Loucy (cell line): ENCODE data around the gene TNFRSF19.

Experiments
- H2AFZ ChIP-seq: fragments of 200-600 bp; sonication (generic); 2 replicates; pipeline ENCODE4 v1.6.0; 2016; ENCODE audit warnings: antibody characterized with exemption, mild to moderate bottlenecking, low read length, moderate library complexity
- H3F3A ChIP-seq: fragments of 200-600 bp; 2 replicates; pipeline ENCODE4 v1.6.0; 2016; ENCODE audit warnings: antibody characterized with exemption, low read depth, mild to moderate bottlenecking
- H3K27me3 ChIP-seq: fragments of 200-600 bp; sonication (generic); 2 replicates; pipeline ENCODE4 v1.6.1; 2014; ENCODE audit warnings: low read length, mild to moderate bottlenecking; ENCODE audit not compliant: insufficient read depth, poor library complexity, severe bottlenecking
- H3K36me3 ChIP-seq: fragments of 200-600 bp; sonication (generic); 2 replicates; pipeline ENCODE4 v1.6.1; 2016; ENCODE audit warnings: low read length; ENCODE audit not compliant: insufficient read depth
- H3K4me1 ChIP-seq: fragments of 200-600 bp; sonication (generic); 2 replicates; pipeline ENCODE4 v1.5.1; 2014; ENCODE audit warnings: low read length, mild to moderate bottlenecking; ENCODE audit not compliant: insufficient read depth, poor library complexity, severe bottlenecking
- H3K4me2 ChIP-seq: fragments of 200-600 bp; sonication (generic); 2 replicates; pipeline ENCODE4 v1.6.0; 2014; ENCODE audit warnings: antibody characterized with exemption, low read length, low read depth, mild to moderate bottlenecking; ENCODE audit not compliant: poor library complexity, severe bottlenecking
- H3K4me3 ChIP-seq: fragments of 200-600 bp; sonication (generic); 2 replicates; pipeline ENCODE4 v1.5.1; 2014; ENCODE audit warnings: low read length, mild to moderate bottlenecking, mixed read lengths; ENCODE audit not compliant: poor library complexity, severe bottlenecking
- H3K79me2 ChIP-seq: fragments of 200-600 bp; sonication (generic); 2 replicates; pipeline ENCODE4 v1.6.1; 2014; ENCODE audit warnings: low read length; ENCODE audit not compliant: insufficient read depth
- H3K9ac ChIP-seq: fragments of 200-600 bp; sonication (generic); 2 replicates; pipeline ENCODE4 v1.6.0; 2014; ENCODE audit warnings: mild to moderate bottlenecking, low read depth, low read length, moderate library complexity; ENCODE audit not compliant: poor library complexity, severe bottlenecking
- H3K9me2 ChIP-seq: fragments of 200-600 bp; sonication (generic); replicated peaks from 2 replicates; pipeline ENCODE4 v1.6.1; 2016; ENCODE audit warnings: low read depth, low read length, mixed read lengths
- H3K9me3 ChIP-seq: fragments of 200-600 bp; sonication (generic); 2 replicates; pipeline ENCODE4 v1.6.1; 2014; ENCODE audit warnings: mild to moderate bottlenecking, antibody characterized with exemption, low read length, low read depth; ENCODE audit not compliant: insufficient read depth
- H4K20me1 ChIP-seq: fragments of 200-600 bp; sonication (generic); 2 replicates; pipeline ENCODE4 v1.6.0; 2014; ENCODE audit warnings: antibody characterized with exemption, low read length, mild to moderate bottlenecking; ENCODE audit not compliant: insufficient read depth, poor library complexity, severe bottlenecking
- EZH2phosphoT487 ChIP-seq: fragments of 200-600 bp; IDR thresholded peaks from 2 replicates; pipeline ENCODE4 v1.6.1; 2018; ENCODE audit warnings: antibody characterized with exemption, mild to moderate bottlenecking, moderate library complexity, borderline replicate concordance
- TF ChIP-seq, protein P1 (sequence below): fragments of 200-600 bp; sonication (generic); conservative IDR thresholded peaks from 2 replicates; pipeline ENCODE4 v1.5.1; 2014; ENCODE audit warnings: mild to moderate bottlenecking, antibody characterized with exemption, low read length

The TNFRSF19 gene

DNA sequence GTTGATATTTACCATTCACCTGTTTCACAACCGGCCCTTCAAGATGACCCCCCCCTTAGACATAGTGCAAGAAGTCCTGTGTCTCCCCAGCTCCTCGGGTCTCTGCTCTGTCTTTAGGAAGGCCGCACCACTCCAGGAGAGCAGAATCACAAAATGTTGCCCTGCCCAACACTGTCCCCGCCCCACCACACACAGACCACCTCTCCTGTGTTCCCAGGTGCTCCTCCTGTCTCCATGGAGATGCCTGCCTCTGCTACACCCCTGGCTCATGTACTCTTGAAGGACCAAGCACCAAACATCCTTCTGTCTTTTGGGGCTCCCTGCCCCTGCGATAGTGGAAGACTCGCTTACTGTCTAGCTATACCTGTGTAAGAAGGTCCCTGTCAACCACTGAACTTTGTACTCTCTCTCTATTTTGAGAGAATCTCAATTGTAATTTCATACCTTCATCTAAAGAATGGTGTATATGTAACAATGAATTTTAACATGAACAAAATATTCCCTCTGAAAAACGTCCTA lies 9.6 kb upstream of the TNFRSF19 start:
- Histone ChIP-seq H3K4me1 (no peaks in the 10 kb centered on the region), H3F3A (no peaks in the 10 kb centered on the region), H3K4me2 (no peak overlapping the region), H2AFZ (no peak overlapping the region), H3K4me3 (no peak overlapping the region), H3K27me3 (no peaks in the 10 kb centered on the region), H3K79me2 (no peaks in the 10 kb centered on the region), H3K9me2 (no peaks in the 10 kb centered on the region), H4K20me1 (no peaks in the 10 kb centered on the region), H3K9me3 (no peaks in the 10 kb centered on the region), H3K36me3 (no peaks in the 10 kb centered on the region), H3K9ac (no peak overlapping the region)
- TF ChIP-seq, protein P1, sequence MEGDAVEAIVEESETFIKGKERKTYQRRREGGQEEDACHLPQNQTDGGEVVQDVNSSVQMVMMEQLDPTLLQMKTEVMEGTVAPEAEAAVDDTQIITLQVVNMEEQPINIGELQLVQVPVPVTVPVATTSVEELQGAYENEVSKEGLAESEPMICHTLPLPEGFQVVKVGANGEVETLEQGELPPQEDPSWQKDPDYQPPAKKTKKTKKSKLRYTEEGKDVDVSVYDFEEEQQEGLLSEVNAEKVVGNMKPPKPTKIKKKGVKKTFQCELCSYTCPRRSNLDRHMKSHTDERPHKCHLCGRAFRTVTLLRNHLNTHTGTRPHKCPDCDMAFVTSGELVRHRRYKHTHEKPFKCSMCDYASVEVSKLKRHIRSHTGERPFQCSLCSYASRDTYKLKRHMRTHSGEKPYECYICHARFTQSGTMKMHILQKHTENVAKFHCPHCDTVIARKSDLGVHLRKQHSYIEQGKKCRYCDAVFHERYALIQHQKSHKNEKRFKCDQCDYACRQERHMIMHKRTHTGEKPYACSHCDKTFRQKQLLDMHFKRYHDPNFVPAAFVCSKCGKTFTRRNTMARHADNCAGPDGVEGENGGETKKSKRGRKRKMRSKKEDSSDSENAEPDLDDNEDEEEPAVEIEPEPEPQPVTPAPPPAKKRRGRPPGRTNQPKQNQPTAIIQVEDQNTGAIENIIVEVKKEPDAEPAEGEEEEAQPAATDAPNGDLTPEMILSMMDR, result no peak
- TF ChIP-seq EZH2phosphoT487, result no peak

DNA sequence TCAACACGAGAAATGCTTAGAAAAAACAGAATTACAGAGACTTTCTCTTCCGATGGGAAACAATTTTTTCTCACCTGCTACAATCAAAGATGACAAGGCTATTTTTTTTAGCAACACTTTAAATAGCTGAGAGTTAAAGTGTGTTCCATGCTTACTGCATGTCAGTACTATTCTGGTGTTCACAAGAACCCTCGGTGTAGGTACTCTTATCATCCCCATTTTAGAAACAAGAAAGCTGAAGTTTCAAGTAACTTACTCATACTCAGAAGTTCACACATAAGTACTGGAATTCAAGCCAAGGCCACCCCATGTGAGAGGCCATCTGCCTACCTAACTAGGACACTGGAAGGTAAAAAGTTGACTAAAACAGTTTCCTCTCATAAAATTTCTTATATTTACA lies 9.0 kb upstream of the TNFRSF19 start:
- H3K4me3 ChIP-seq, result no peak overlapping the region
- no peaks in the 10 kb centered on the region for H3K9me3 ChIP-seq
- H3K36me3 ChIP-seq, result no peaks in the 10 kb centered on the region
- no peak for TF ChIP-seq EZH2phosphoT487
- TF ChIP-seq, protein P1, result no peak
- H3K9ac ChIP-seq, result no peak overlapping the region
- H3K4me1 ChIP-seq, result no peaks in the 10 kb centered on the region
- H4K20me1 ChIP-seq, result no peaks in the 10 kb centered on the region
- H3K4me2 ChIP-seq, result no peak overlapping the region
- no peaks in the 10 kb centered on the region for H3K27me3 ChIP-seq
- no peak overlapping the region for H2AFZ ChIP-seq
- no peaks in the 10 kb centered on the region for H3K79me2 ChIP-seq
- no peaks in the 10 kb centered on the region for H3K9me2 ChIP-seq
- no peaks in the 10 kb centered on the region for H3F3A ChIP-seq

DNA sequence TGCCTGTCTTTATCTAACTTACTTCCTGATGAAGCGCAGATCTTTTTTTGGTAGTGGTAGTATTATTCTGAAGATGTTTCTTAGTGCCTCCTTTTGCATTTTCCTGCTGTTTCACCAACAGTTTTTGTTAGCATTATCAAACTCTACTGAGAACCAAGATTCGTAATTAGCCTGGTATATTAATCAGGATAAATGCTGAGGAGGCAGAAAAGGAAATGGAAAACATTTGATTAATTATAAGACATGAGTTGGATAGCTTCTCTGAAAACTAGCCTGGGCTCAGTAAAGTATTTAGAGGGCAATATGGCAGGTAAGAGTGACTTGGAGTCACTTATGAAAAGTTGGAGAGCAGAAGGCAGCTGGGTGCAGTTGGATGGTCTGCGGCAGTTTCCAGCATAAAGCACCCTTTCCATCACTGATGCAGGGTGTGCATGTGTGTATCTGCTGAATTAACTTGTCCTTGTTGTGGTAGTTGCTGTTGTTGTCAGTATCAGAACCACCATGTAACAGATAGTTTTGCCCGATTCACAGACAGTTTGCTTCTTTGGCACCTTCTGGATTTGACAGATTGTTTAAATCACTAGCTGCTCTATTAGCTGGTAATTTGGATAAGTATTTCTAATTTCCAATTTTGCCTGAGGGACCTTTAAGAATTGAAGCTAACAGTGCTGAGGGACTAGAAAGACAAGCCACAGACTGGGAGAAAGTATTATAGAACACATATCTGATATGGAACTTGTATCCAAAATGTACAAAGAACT lies 6.9 kb upstream of the TNFRSF19 start:
- Histone ChIP-seq H3K4me1 (no peaks in the 10 kb centered on the region), H3K9me2 (no peaks in the 10 kb centered on the region), H3K9ac (no peak overlapping the region), H4K20me1 (no peaks in the 10 kb centered on the region), H3K36me3 (no peaks in the 10 kb centered on the region), H3K79me2 (no peaks in the 10 kb centered on the region), H3F3A (no peaks in the 10 kb centered on the region), H3K4me2 (no peak overlapping the region), H3K9me3 (no peaks in the 10 kb centered on the region), H3K27me3 (no peaks in the 10 kb centered on the region), H2AFZ (no peak overlapping the region), H3K4me3 (no peak overlapping the region)
- TF ChIP-seq EZH2phosphoT487, result no peak
- TF ChIP-seq, protein P1, result no peak
